ENCODE measurements around the gene POLK.

Gene POLK

DNA sequence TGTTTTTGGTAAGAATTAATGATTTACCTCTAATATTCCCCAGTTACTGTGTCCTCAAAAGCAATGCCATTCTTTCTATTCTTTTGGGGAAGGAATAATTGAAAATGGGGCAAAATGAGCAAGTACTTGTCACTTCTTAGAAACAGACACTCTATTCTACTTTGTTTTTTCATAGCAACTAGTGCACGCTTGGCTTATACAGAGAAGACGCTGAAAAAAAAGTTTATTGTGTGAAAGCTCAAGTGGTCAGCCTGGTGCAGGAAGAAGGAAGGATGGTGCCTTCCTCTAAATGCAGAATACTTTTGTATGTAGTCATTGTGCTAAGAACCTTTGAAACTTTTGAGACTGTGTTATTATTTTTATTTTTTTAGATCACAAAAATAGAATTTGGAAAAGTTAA, 129.1 kb downstream of the POLK start:
- in situ Hi-C loops (cut with HindIII; ENCODE audit: low pct_ligation_motif_present, low sequenced_read_pairs): no loop called here
- Histone ChIP-seq H3K4me3 (ENCODE audit: low read depth, low read length) (no peak overlapping the region), H3K36me3 (replicated peaks) (no peaks in the 10 kb centered on the region), H3K27ac (peak overlapping the region; percentile 98), H3K27me3 (replicated peaks) (no peaks in the 10 kb centered on the region)
- TF ChIP-seq, protein P1, sequence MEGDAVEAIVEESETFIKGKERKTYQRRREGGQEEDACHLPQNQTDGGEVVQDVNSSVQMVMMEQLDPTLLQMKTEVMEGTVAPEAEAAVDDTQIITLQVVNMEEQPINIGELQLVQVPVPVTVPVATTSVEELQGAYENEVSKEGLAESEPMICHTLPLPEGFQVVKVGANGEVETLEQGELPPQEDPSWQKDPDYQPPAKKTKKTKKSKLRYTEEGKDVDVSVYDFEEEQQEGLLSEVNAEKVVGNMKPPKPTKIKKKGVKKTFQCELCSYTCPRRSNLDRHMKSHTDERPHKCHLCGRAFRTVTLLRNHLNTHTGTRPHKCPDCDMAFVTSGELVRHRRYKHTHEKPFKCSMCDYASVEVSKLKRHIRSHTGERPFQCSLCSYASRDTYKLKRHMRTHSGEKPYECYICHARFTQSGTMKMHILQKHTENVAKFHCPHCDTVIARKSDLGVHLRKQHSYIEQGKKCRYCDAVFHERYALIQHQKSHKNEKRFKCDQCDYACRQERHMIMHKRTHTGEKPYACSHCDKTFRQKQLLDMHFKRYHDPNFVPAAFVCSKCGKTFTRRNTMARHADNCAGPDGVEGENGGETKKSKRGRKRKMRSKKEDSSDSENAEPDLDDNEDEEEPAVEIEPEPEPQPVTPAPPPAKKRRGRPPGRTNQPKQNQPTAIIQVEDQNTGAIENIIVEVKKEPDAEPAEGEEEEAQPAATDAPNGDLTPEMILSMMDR (IDR thresholded peaks at IDR 0.05; ENCODE audit: low read depth, low read length, missing control alignments): no peak
- no peak for DNase-seq

DNA sequence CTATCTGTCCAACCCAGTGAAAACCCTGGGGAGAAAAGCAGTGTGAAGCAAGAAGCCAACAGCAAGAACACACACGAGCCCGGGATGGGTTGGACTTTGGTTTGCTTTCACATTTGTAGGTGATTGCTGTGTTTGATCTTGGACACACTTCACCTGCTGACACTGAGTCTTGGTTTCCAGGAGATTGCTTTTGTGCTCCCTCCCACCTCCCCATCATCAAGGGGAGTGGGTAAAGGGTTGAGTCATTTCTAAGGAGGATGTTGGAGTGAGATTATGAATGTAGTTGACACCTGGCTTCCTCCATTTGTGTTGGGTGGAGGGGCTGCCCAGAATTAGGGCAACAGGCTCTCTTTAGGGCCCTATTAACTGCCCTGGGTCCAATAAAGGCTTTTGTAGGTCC, 137.0 kb downstream of the POLK start:
- no peak for DNase-seq
- no peak overlapping the region for H3K27ac ChIP-seq
- TF ChIP-seq, protein P1 (IDR thresholded peaks at IDR 0.05; ENCODE audit: low read depth, low read length, missing control alignments): no peak
- H3K36me3 ChIP-seq (replicated peaks): no peaks in the 10 kb centered on the region
- in situ Hi-C loops (cut with HindIII; ENCODE audit: low pct_ligation_motif_present, low sequenced_read_pairs): no loop called here
- H3K27me3 ChIP-seq (replicated peaks): no peaks in the 10 kb centered on the region
- H3K4me3 ChIP-seq (ENCODE audit: low read depth, low read length): no peak overlapping the region
